NCI-H2107 treated with DMSO at 0.1 percent for 48 hours (cell line): Measurements from ENCODE around the gene TMEM164.

Experiments
- DNase-seq: peaks from one replicate; lab custom pipeline; 2025; ENCODE audit not compliant: unreplicated experiment; lab: John Stamatoyannopoulos, UW

Gene TMEM164

DNA sequence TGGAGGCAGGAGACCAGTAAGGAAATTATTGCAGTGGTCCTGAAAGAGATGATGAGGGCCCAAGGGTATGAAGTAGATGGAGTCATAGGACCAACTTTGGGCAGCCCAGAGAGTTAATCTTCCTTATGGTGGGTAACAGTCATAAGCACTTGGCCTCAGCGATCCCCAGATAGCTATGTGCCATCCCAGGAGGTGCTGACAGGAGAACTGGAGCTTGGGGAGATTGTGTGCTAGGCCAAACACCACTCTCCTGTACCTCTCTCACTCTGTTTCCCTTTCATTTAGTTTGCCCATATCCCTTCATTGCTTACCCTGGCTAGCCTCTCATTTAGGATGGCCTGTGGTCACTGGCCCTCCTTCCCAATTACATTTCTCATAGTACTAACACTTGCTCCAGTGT lies 60.0 kb downstream of the TMEM164 start:
- no peak for DNase-seq

DNA sequence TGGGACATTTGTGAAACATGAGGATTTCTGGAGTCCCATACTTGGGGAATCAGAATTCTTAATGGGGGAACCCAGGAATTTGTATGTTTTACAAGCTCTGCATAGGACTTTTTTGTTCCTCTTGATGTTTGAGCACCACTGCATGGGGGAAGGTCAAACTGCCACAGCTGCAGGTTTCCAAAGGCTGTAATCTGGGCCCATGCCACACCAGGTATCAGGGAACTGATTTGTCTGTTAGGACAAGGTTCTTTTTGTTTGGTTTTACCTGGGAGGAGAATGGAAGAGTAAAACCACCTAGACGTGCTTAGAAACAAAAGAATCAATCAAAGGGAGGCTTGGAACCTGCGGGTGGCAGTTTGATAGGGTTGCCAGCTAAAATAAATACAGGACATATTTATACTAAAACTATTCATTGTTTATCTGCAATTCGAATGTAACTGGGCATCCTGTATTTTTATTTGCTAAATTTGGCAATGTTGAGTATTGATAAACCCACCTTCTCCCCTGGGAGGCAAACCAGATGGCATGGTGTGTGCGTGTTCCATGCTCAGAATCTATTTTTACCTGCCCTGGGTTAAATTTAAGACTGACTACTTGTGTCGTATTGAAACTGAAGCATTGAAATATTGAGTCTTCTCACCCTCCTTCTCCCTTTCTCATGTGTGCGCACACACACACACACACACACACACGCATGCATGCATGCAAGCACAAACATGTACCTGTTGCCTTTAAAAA lies 63.7 kb downstream of the TMEM164 start:
- DNase-seq = no peak

DNA sequence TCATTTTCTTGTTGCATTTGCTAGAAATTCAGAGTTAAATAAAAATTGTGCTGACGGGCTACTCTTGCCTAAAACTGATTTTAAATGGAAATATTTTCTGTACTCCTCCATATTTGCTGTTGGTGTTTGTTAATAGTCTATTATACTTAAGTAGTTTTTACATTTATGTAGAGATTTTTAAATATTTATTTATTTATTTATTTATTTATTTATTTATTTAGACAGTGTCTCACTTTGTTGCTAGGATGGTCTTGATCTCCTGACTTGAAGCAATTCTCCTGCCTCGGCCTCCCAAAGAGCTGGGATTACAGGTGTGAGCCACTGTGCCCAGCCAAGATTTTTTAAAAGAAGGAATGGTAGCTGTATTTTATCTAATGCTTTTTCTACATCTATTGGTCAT lies 68.1 kb downstream of the TMEM164 start:
- no peak for DNase-seq

DNA sequence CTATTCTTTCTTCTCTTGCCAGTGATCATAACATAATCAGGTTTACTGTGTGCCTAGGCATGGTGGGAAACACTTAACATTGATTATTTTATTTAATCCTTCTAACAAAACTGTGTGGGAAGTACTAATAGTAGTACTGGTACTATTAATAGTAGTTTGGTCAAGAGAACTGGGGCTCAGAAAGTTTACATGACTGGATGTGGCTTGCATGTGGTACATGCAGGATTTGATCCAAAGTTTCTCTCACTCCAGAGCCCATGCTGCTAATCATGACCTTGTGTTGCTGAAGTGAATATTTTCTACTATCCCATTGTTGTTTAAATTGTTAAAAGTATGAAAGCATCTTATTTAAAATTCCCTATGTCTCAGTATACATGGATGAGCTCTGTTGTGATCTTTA lies 78.4 kb downstream of the TMEM164 start:
- DNase-seq = no peak

DNA sequence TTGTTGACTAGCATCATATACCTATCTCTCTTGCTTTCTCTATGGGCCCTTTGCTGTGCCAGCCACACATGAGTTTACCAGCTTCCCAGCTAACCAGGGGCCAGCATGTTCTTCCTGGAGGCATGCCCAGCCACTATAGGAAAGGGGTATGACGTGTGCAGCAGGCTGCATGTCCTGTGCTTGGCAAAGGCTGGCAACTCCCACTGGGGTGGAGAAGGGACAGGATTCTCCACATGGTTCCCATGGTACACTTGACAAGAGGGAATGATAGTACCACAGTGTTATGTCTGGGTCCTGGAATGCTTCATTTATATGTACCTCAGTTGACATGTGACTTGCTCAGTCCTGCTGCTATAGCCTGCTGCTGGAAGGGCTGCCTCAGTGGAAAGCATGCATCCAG lies 78.8 kb downstream of the TMEM164 start:
- no peak for DNase-seq

DNA sequence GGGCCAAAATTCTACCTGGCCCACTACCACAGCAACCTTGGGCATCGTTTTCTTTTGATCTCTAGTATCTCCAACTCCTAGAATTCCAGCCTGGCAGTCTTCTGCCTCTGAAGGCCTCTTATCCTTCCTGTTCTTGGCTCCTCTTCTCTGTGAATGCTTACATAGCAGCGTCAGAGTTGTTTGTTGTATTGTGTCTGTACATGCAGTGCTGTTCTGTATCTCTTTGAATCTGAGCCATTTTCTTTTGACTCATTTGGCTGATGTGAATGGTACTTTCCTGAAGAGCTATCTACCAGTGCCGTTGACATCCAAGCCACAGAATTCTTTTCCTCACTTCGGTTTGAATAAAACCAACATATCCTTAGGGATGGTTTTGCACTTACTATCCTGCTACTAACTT lies 79.2 kb downstream of the TMEM164 start:
- DNase-seq = no peak

DNA sequence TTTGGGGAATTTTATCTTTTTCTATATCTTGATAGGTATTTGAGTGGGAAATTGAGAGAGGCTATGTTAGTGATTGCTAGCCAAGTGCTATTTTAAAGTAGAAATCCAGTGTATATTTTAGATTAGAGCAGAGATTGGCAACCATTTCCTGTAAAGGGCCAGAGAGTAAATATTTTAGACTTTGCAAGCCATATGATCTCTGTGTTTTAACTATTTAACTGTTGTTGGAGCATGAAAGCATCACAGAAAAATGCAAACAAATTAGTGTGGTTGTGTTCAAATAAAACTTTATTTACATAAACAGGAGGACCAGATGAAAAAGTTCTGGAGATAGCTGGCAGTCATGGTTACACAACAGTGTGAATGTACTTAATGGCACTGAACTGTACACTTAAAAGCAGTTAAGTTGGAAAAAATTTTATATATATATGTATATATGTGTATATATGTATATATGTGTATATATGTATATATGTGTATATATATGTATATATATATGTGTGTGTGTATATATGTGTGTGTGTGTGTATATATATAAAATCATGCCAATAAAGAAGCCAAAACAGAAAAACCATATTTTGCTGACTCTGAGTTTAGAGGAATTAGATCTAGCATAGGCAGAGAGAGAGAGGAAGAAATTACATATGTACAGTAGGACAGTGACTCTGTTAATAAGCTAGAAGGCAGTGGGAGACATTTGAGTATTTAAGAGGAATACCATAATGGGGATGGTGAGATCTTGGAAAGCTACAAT lies 83.4 kb downstream of the TMEM164 start:
- DNase-seq = no peak

DNA sequence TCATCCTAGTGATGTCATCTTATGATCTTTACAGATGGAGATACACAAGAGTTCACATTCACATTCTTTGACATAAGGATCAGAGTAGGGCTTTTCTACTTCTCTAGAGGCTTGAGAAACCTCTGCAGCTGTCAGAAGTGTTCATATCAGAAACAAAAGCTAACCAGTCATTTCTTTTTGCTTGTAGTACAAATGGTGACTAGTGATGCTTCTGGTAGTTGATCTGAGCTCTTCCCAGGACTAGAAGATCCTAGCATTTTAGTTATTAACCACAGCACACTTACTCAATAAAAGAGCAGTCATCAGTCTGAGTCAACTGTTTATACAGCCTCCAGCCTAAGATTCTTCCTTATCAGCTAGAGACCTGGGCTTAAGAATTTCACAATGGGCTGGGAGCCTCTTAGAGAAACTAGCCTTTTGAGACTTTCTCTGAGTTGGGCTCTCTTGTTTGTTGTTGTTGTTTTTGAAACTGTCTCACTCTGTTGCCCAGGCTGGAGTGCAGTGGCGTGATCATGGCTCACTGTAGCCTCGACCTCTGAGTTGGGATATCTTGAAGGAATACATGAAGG lies 84.1 kb downstream of the TMEM164 start:
- DNase-seq = no peak

DNA sequence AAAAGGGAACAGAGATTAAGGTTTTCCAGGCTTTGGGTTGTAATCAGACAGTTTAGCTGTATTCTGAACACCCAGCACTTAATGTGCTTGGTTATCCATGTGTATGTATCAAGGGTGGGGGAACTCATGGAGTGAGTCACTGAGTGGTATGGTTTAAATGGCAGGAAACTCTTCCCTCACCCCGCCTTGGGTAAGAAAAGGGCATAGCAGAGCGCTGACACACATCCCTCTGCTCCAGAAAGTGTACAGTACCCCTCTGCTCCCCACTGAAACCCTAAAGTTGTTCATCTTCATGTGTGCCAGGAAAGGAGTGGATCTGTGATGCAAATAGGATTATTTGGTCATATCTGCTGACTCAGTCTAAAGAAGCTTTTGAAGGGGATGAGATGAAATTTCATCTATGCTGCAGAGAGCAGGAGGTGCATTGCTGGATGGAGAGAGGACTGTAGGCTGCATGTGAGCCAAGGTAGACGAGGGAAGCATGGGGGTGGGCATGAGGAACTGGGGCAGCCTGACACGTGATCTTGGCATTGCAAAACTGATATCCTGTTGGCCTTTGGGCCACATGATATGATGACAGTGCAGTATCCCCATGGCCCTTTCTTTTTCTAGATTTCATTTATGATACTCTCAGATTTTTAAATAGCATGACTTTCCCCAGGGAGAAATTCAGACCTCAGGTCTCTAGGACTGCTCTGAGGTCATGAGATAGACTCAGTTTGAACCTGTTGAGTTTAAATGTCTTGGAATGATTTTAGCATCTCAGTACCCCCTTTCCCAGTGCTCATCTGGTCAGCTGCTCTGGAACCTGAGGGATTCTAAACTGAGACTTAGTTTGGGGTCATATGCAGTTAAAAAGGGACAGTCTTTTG lies 84.8 kb downstream of the TMEM164 start:
- DNase-seq = no peak

DNA sequence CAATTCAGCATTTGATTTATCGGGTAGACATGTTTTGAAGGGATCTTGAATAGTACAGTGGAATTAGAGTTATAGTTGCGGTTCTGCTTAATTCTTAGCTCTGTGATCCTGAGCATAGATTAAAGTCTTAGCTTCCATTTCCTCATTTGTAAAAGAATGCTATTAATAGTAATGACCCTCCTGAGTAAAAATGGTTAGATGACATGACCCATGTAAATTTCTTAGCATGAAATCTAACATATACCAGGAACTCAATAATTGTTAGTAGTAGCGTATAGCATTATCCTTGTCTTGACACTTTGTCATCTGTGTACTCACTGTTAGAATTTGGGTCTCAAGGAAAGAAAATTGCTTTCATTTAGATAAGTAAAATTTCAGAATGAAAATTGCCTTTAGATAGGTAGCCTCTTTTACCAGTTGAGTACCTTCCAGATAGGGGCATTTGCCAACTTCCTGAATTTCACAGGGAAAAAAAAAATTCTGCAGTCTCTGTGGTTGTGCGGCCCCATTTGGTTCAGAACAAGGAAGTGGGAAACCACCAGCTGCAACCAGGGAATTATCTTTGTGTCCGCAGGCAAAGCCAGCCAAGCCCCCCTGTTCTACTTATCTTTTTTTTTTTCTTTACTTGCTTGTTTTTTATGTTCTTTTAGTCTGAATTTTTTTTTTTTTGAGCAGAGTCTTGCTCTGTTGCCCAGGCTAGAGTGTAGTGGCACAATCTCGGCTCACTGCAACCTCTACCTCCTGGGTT lies 86.9 kb downstream of the TMEM164 start:
- no peak for DNase-seq

DNA sequence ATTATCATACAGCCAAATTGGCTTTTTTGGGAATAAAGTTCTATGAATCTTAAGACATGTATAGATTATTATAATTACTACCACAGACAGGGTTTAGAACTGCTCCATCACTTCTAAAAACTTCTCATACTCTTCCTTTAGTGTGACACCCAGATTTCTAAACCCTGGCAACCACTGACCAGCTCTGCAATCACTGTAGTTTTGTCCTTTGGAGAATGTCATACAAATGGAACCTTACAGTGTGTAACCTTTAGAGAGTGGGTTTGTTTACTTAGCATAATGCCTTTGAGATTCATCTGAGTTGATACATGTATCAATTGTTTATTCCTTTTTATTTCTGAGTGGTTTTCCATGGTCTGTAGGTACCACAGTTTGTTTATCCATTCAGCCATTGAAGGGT lies 95.0 kb downstream of the TMEM164 start:
- DNase-seq = no peak

DNA sequence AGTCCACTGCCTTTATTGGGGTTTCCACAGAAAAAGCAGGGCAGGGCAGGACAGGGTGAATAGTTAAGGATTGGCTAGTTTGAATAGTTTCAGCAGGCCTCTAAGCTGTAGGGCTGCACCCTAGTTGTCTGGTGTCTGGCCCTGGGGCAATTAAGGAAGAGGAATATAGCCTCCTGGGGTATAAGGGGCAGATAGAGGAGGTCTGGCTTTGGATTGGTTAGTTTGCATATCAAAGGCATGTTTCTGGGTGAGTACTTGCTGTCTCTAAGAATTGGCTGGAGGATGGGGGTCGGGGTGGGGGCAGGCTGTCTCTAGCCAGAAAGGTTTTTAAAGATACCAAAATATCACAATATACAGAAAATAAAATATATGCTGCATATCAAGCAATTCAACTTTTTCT lies 100.4 kb downstream of the TMEM164 start:
- DNase-seq = no peak

DNA sequence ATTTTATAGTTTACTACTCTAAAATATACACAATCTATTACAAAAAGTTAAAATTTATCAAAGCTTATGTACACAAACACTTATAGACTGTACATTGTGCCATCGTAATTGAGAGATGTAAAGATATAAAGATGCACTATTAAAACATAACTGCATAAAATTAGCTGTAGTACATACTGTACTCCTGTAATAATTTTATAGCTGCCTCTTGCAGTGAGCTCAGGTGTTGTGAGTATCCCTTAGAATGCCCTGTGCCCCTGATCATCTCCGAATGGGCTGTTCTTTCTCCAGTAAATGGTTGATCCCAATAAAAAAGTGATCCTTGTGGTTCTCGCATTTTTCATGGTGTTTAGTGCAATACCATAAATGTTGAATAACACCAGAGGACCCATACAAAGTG lies 101.2 kb downstream of the TMEM164 start:
- DNase-seq = no peak

DNA sequence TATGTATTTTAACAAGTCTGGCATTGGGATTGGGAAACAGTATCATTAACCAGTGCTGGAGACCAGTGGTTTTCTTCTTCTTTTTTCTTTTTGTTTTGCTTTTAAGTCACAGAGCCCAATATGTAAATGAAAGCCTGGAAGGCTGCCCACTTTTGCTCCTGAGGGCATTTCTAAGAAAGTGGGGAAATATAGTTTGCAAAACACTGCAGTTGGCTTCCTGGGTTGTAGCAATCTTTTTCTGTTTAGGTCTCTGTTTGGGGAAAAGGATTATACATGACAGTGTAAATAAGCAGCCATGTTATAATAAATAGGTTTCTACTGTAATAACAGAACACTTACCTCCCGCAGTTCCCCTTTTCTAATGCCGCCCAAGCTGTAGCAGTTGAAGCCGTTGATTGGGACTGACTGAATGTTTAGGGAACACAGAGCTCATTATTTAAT lies 105.5 kb downstream of the TMEM164 start:
- no peak for DNase-seq

DNA sequence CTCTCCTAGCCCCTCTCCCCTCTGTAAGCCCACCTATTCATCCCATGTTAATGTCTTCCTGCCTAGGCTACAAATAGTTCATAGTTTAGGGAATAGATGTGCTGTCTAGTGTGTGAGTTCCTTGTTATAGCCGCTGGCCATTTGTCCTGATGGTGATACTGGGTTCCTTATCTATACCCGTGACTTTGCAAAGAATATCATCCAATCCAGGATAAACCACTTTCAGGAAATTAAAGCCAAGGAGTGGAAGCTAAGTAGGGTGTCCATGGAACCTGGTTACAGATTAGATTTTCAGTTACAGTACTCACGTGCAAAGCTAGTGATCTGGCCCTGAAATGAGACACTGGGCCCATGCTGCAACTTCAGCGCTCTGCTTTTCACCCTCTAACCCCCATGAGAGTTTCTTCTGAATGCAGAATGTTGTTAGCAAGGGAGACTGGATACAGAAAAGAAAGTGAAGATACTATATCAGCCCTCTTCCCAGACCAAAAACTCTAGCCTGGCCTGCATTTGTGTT lies 111.4 kb downstream of the TMEM164 start:
- DNase-seq = no peak

DNA sequence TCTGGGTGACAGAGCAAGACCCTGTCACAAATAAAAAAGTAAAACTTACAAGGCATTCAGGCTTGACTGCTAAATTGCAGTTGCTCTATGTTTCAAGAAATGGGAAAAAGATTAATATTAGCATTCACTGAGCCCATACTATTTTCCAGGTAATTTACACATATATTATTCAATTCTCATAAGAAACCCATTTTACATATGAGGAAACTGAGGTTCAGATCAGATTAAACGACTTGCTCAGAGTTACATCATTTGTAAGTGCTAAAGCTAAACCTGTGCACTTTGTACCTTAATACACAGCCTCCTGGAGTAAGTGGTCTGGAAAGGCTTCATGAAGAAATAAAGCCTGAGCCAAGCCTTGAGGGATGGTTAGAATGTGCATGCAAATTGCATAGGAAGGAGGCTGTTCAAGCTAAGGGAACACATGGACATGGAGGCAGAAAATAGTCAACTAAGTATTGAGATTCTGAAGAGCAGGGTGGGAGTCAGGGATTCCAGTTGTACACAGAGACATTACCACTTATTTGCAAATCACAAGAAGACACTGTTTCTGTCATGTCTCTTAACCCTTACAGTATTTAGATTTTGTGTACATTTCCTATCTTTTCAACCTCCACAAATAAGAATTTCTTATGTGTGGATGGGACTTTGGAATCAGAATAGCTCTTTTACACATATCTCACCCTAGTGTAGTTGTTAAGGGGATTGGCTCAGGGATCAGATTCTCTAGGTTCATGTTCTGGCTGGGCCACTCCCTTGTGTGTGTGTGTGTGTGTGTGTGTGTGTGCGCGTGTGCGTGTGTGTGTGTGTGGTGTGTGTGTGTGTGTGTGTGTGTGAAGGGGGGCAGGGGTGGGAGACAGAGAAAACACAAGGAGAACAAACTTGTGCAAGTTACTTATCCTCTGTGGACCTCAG lies 113.4 kb downstream of the TMEM164 start:
- DNase-seq = no peak

DNA sequence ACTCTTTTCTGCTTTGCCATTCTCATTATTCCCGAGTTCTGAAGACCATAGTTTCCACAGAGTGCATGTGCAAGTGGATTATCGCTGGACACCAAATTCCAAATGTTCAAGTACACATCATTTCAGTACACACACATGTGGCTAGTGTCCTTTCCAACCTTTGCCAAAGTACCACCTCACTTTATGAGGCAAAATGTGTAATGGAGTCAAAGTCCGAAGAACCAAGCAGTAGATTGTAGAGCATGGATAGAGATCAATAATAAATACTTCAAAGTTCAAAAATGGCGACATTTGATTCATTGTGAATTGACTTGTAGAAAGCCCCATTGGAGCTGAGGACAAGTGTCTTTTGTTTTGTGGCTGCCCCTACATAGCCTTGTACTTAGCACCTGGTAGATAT lies 115.6 kb downstream of the TMEM164 start:
- no peak for DNase-seq

DNA sequence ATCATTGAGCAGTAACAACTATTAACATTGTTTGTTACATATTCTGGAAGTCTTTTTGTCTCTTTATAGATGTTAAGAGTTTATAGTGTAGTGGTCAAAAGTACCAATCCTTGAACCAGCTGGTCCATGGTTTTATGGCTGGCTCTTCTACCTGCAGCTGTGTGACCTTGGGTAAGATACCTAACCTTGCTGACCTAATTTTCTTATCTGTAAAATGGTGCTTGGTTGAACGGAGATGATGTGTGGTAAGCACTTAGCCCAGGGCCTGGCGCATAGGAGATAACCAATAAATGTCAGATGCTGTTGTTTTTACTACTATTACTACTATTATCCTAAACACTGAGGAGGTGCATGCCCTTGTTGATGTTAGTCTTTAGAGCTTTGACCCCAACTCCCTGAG lies 116.6 kb downstream of the TMEM164 start:
- no peak for DNase-seq

DNA sequence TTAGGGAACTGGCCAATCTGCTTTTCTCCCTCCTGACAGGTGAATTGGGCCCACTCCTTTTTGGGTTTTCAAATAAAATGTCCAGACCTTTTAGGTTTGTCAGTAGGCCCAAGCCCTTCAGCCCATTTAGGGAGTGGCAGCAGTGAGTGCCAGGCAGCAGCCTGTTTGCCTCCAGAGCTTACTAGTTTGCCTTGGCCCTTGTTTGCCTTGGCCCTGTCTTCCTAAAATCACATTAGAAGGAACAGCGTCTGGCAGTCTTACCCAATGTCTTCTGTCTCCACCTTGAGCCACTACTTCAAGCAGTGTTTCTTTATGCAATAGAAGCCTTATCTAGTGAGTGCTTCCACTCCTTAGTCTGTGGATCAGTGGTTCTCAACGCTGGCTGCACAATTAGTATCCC lies 117.1 kb downstream of the TMEM164 start:
- no peak for DNase-seq
